Spleen (tissue), 11 donors: ENCODE data around the gene TCEAL7. TPM values are rescaled to one million over a fixed set of nuclear protein-coding genes. Genes with fewer than 3 reads are reported as not detected.

Experiments
- DNase-seq: peaks from one replicate; pipeline ENCODE4 v3.0.0-alpha.2; 2020
- H3K27ac ChIP-seq, 8 donors: fragments of 200-600 bp; sonication (generic) in 7 of 8; 1 replicate in 4 of 8; 2 replicates in 4 of 8; pipeline versions ENCODE4 v1.5.0 to v1.8.0; 2016 to 2021; ENCODE audit warnings: inconsistent platforms in 4 of 8, mild to moderate bottlenecking in 4 of 8, moderate library complexity in 1 of 8
- H3K27me3 ChIP-seq, 7 donors: fragments of 200-600 bp; sonication (generic) in 6 of 7; replicated peaks in 1 of 7; 1 replicate in 4 of 7; 2 replicates in 3 of 7; pipeline versions ENCODE4 v1.5.0 to v1.8.0; 2016 to 2021; ENCODE audit warnings: inconsistent platforms in 3 of 7, mild to moderate bottlenecking in 1 of 7
- H3K36me3 ChIP-seq, 6 donors: fragments of 200-600 bp; sonication (generic) in 5 of 6; 1 replicate in 4 of 6; 2 replicates in 2 of 6; pipeline versions ENCODE4 v1.5.0 to v1.8.0; 2016 to 2021; ENCODE audit warnings: inconsistent platforms in 2 of 6
- H3K4me1 ChIP-seq, 6 donors: fragments of 200-600 bp; sonication (generic) in 5 of 6; 1 replicate in 3 of 6; 2 replicates in 3 of 6; pipeline versions ENCODE4 v1.5.0 to v1.8.0; 2016 to 2021; ENCODE audit warnings: inconsistent platforms in 3 of 6
- H3K4me3 ChIP-seq, 8 donors: fragments of 200-600 bp; sonication (generic) in 7 of 8; 1 replicate in 4 of 8; 2 replicates in 4 of 8; pipeline versions ENCODE4 v1.5.0 to v1.8.0; 2016 to 2021; ENCODE audit warnings: inconsistent platforms in 4 of 8, mild to moderate bottlenecking in 4 of 8, moderate library complexity in 2 of 8
- H3K9me3 ChIP-seq, 8 donors: fragments of 200-600 bp; sonication (generic) in 7 of 8; 1 replicate in 4 of 8; 2 replicates in 4 of 8; pipeline versions ENCODE4 v1.5.0 to v1.8.0; 2016 to 2021; ENCODE audit warnings: inconsistent platforms in 4 of 8
- POLR2A ChIP-seq, 3 donors: fragments of 450-650 bp; IDR thresholded peaks; one replicate each; pipeline ENCODE4 v1.5.1; 2017; ENCODE audit warnings: antibody characterized with exemption in 3 of 3, mild to moderate bottlenecking in 1 of 3
- POLR2AphosphoS5 ChIP-seq, 3 donors: sonication (generic); formaldehyde crosslinking; IDR thresholded peaks; one replicate each; pipeline ENCODE4 v1.5.1; 2017; ENCODE audit warnings: antibody characterized with exemption in 3 of 3
- WGBS, 5 donors: extraction: QIAGEN DNeasy Blood & Tissue Kit in 3 of 5; methylation state at CpG; one replicate each; pipeline versions ENCODE4 v1.1.5 to v1.1.7; 2013 to 2018; 5-methylcytosine and 5-hydroxymethylcytosine counted together
- intact Hi-C: fragments of 100-400 bp; cut with DNase I; formaldehyde crosslinking; loops from one replicate; pipeline ENCODE4 v1.15.0; 2023; ENCODE audit warnings: low total_unique reads
- polyA plus RNA-seq, 3 donors: library from polyadenylated mRNA; stranded (reverse); fragments of 200-250 nt; gene quantifications; one replicate each; pipeline ENCODE4 v1.2.1, GENCODE V29; 2013
- total RNA-seq, 7 donors: library from RNA; depleted of rRNA in 3 of 7; stranded (reverse); fragments of >200 nt in 3 of 7; fragmentation: NEBNext Ultra II Directional in 4 of 7; extraction: Animal tissue kit (Norgen Biotek cat#: 25700) in 4 of 7; gene quantifications; one replicate each; pipeline versions ENCODE4 v1.1.0 to v1.2.1, GENCODE V29; 2016 to 2021
- TF ChIP-seq, protein P1 (sequence below), 11 experiments: fragments of 200-600 bp in 7 of 11; fragments of 450-650 bp in 4 of 11; sonication (generic) in 4 of 11; IDR thresholded peaks in 8 of 11; conservative IDR thresholded peaks in 3 of 11; 1 replicate in 7 of 11; 2 replicates in 4 of 11; pipeline versions ENCODE4 v1.4.0 to v1.8.0; 2016 to 2021; ENCODE audit warnings: antibody characterized with exemption in 11 of 11, inconsistent platforms in 4 of 11, mild to moderate bottlenecking in 1 of 11
- donor health status: healthy with polysubstance abuse.
- donor health status: DM: no; HTN: no; CAD: no; lungs with moderate emphysema.
- donor health status: DM: no; HTN: no; CAD: no.
- donor health status: Bipolar disorder and iron deficiency.
- donor health status: healthy.
- donor health status: DM: no; HTN: no; CAD: no.
- donor health status: DM: yes; HTN: yes; CAD: no.

TCEAL7 gene
- total and polyA plus RNA-seq, 10 donors = 2.2 to 4.7 (median 3.0) TPM

DNA sequence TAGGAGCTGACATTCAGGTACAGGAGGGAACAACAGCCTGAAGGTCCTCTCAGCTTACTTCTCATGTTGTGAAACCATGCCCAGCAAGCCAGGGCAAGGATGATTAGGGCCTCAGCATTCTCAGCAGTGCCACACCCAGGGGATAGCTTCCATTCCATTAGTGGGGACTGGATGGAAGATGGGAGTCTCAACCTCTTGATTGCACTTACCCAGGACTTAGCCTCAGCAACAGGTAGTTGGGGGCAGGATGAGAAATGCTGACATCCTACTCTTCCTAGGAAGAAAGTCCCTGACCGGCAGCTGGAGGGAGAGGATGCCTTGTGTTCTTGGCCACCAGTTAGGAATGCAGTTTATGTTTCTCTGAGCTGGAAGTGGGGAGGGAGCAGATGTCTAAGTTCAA lies 37.5 kb downstream of the TCEAL7 start:
- no peak overlapping the region for H3K27ac ChIP-seq
- intact Hi-C loops = no loop called here
- no peaks in the 10 kb centered on the region for H3K27me3 ChIP-seq
- DNase-seq = no peak
- WGBS, 5 donors = 58 to 90% (median 67%) methylated on average over 1 of the region's 1 CpG
- H3K36me3 ChIP-seq = no peaks in the 10 kb centered on the region
- H3K9me3 ChIP-seq = no peaks in the 10 kb centered on the region
- no peak overlapping the region for H3K4me3 ChIP-seq
- no peaks in the 10 kb centered on the region for H3K4me1 ChIP-seq
- TF ChIP-seq POLR2A (IDR thresholded peaks at IDR 0.05) (no peak), POLR2AphosphoS5 (IDR thresholded peaks at IDR 0.05) (no peak)
- TF ChIP-seq, protein P1, sequence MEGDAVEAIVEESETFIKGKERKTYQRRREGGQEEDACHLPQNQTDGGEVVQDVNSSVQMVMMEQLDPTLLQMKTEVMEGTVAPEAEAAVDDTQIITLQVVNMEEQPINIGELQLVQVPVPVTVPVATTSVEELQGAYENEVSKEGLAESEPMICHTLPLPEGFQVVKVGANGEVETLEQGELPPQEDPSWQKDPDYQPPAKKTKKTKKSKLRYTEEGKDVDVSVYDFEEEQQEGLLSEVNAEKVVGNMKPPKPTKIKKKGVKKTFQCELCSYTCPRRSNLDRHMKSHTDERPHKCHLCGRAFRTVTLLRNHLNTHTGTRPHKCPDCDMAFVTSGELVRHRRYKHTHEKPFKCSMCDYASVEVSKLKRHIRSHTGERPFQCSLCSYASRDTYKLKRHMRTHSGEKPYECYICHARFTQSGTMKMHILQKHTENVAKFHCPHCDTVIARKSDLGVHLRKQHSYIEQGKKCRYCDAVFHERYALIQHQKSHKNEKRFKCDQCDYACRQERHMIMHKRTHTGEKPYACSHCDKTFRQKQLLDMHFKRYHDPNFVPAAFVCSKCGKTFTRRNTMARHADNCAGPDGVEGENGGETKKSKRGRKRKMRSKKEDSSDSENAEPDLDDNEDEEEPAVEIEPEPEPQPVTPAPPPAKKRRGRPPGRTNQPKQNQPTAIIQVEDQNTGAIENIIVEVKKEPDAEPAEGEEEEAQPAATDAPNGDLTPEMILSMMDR (IDR thresholded peaks at IDR 0.05 in 8 of 11, conservative IDR thresholded peaks at IDR 0.05 in 3 of 11) = no peak

DNA sequence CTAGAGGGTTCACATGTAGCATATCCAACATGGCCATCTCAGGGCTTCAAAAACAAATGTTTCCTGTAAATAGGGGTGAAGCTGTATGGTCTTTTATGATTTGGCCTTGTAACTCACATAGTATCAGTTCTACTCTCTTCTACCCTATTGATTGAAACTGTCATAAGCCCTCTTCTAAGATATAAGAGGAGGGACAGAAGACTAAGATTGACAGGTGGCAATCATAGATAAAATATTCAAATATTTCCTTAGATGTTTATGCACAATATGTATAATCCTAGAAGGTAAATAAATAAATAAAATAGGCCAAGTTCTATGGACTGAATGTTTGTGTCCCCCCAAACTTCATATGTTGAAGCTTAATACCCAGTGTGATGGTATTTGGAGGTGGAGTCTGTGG lies 39.4 kb downstream of the TCEAL7 start:
- Histone ChIP-seq H3K36me3 (no peaks in the 10 kb centered on the region), H3K27ac (no peak overlapping the region), H3K4me1 (no peaks in the 10 kb centered on the region), H3K9me3 (no peaks in the 10 kb centered on the region), H3K27me3 (no peaks in the 10 kb centered on the region), H3K4me3 (no peak overlapping the region)
- DNase-seq = no peak
- intact Hi-C loops = no loop called here
- TF ChIP-seq, protein P1 (IDR thresholded peaks at IDR 0.05 in 8 of 11, conservative IDR thresholded peaks at IDR 0.05 in 3 of 11) = no peak
- no peak for TF ChIP-seq POLR2A (IDR thresholded peaks at IDR 0.05)
- TF ChIP-seq POLR2AphosphoS5 (IDR thresholded peaks at IDR 0.05) = no peak

DNA sequence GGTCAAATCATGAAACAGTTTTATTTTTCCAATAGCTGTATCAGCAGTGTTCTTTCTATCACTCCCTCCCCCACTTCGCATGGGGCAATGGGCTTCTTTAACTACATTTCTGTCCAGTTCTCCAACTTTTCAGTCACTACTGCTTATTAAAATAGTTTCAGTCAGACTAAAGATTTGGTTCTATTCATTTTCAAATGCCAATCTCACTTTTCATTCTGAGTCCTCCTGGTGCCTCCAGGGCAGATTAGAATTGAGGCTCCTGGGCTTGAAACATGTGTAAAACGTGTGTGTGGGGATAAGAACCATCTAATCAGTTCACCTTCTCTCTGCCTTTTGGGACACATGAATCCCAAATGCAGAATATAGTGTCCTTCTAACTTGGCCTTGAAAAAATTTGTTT lies 42.8 kb downstream of the TCEAL7 start:
- intact Hi-C loops = no loop called here
- Histone ChIP-seq H3K9me3 (no peaks in the 10 kb centered on the region), H3K27ac (no peak overlapping the region), H3K27me3 (peaks cover 0 to 16% (median 0%) of the 10 kb centered on the region in 7 donors), H3K4me1 (no peaks in the 10 kb centered on the region), H3K36me3 (no peaks in the 10 kb centered on the region), H3K4me3 (no peak overlapping the region)
- WGBS, 5 donors = 51 to 94% (median 73%) methylated on average over 2 of the region's 2 CpGs
- DNase-seq = no peak
- no peak for TF ChIP-seq POLR2AphosphoS5 (IDR thresholded peaks at IDR 0.05)
- TF ChIP-seq, protein P1 (IDR thresholded peaks at IDR 0.05 in 8 of 11, conservative IDR thresholded peaks at IDR 0.05 in 3 of 11) = no peak
- no peak for TF ChIP-seq POLR2A (IDR thresholded peaks at IDR 0.05)

GRCh38 chrX:103373581-103373980 lies 43.5 kb downstream of the TCEAL7 start:
- Histone ChIP-seq H3K27me3 (peaks cover 0 to 16% (median 0%) of the 10 kb centered on the region in 7 donors), H3K4me3 (no peak overlapping the region), H3K9me3 (no peaks in the 10 kb centered on the region), H3K4me1 (no peaks in the 10 kb centered on the region), H3K27ac (no peak overlapping the region), H3K36me3 (no peaks in the 10 kb centered on the region)
- no peak for TF ChIP-seq POLR2AphosphoS5 (IDR thresholded peaks at IDR 0.05)
- no peak for TF ChIP-seq POLR2A (IDR thresholded peaks at IDR 0.05)
- TF ChIP-seq, protein P1 (IDR thresholded peaks at IDR 0.05 in 8 of 11, conservative IDR thresholded peaks at IDR 0.05 in 3 of 11) = no peak
- intact Hi-C loops = no loop called here
- 69 to 97% (median 86%) methylated on average over 3 of the region's 3 CpGs for WGBS, 5 donors
- DNase-seq = no peak
